Dermis microvascular lymphatic vessel endothelial cell (primary cell): ENCODE data around the gene ITPR2. TPM values are rescaled to one million over a fixed set of nuclear protein-coding genes. Genes with fewer than 3 reads are reported as not detected.
"Not testable (repeated sequence)": the region's sequence is repeated elsewhere in the genome, so short reads cannot be mapped to it uniquely, and the experiment has no call there.

Experiments used
- DNase-seq, 2 donors: peaks; one replicate each; pipeline versions ENCODE4 v3.0.0 to v3.0.0-alpha.2; 2010; ENCODE audit warnings: low read depth in 2 of 2
- total RNA-seq: library from RNA; depleted of rRNA; stranded (reverse); fragments of >200 nt; gene quantifications from 2 replicates; pipeline ENCODE4 v1.2.1, GENCODE V29; 2014

ITPR2 gene
- total RNA-seq, 1 donor from 2014 or later, result 28.0 TPM

DNA sequence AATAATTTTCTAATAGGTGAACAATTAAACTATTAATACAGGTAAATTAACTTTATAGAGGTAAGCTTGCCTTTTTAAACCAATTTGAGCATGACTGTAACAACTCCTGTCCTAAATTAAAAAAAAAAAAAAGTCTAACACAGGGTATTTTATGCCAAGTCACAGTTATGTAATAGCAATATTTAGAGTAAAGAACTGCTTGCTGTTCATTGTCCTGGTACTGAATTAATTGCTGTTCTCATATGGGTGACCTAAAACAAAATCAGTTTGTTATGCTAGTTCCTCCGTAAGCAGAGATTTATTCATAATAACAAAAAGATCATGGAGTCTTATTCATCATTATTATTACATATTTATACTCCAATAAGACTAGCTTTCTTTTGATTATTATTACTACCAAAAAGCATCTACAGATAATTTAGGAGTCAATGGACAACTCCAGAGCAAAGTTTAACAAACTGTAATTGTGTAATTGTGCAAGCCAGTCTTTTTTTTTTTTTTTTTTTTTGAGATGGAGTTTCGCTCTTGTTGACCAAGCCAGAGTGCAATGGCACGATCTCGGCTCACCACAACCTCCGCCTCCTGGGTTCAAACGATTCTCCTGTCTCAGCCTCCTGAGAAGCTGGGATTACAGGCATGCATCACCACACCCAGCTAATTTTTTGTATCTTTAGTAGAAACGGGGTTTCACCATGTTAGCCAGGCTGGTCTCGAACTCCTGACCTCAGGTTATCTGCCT, 98.3 kb downstream of the ITPR2 start:
- no peak for DNase-seq

DNA sequence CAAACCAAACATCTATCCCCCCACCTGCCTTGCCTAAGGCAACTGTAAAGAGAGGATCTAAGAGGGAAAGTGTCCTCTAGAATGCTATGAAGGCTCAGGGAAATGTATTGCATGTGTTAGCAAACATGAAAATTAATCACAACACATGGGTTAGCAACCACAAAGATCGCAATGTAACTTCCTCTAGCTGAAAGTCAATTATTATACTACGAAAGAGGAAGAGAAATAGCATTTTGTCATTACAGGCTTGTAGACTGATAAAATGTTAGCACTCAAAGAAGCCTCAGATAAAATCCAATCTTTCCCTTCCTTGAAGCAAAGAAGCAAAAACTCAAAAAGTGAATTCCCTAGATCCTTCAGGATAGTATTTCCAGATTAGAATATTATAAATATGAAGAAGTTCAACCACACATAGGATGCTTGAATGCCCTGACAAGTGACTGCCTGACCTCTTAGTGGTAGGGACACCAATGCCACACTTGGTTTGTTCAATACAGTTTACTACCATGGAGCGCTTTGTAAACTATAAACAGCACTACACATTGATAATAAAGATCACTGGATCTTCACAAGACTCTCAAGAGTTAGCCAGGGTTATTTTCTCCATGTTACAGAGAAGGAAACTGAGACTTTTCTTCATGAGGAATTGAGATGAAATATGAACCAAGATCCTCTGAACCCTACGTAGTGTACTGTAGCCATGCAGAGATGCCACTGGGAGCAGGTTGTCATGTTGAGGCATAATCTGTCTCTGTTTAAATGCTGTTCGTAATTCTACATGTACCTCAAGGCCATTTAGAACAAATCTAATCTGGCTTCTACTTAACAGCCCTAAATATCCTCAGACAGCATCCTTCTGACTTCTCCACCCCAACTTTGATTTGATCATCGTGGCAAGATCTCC, 100.7 kb downstream of the ITPR2 start:
- DNase-seq, result no peak

DNA sequence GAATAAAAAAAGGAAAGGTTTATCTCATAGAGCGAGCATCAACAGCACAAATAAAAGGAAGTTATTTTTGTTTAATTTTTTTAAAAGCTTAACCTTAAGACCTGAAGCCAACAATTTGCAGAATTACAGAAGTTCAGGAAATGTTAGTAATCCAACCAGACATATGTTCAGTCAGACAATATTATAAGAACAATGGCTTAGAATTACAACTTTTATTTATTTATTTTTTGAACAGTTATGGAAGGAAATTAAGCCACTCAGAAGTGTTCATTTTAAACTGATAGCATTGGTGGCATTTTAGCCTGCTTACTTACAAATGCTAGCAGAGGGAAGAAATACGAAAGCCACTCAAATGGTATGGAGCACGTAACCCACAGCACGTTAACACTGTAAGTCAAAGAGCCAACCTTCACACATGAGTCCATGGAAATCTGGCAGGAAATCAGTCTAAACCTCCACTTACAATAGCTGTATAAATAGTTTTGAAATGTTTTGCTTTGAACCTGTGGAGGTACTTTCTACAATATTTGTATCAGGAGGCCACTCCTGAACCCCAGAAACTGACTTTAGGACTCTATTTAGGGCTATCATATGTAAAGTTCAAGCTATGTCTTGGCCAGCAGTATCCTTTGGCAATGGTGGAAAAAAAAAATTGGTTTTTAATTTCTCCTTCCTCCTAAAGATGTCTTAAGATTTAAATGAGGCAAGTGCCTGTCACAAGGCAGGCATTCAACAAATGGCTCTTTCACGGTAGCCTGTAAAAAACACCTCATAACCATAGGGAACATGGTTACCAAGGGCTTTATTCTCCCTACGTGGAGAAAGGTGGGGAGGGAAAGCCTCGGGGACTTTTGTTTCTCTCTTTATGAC, 102.3 kb downstream of the ITPR2 start:
- peak; percentile 55 to 89 for DNase-seq

DNA sequence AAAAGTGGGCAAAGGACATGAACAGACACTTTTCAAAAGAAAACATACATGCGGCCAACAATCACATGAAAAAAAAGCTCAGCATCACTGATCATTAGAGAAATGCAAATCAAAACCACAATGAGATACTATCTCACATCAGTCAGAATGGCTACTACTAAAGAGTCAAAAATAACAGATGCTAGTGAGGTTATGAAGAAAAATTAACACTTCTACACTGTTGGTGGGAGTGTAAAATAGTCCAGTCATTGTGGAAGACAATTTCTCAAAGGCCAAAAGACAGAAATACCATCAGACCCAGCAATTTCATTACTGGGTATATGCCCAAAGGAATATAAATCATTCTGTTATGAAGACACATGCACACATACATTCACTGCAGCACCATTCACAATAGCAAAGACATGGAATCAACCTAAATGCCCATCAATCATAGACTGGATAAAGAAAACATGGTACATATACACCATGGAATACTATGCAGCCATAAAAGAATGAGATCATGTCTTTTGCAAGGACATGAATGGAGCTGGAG, 103.8 kb downstream of the ITPR2 start:
- DNase-seq, result not testable (repeated sequence)

DNA sequence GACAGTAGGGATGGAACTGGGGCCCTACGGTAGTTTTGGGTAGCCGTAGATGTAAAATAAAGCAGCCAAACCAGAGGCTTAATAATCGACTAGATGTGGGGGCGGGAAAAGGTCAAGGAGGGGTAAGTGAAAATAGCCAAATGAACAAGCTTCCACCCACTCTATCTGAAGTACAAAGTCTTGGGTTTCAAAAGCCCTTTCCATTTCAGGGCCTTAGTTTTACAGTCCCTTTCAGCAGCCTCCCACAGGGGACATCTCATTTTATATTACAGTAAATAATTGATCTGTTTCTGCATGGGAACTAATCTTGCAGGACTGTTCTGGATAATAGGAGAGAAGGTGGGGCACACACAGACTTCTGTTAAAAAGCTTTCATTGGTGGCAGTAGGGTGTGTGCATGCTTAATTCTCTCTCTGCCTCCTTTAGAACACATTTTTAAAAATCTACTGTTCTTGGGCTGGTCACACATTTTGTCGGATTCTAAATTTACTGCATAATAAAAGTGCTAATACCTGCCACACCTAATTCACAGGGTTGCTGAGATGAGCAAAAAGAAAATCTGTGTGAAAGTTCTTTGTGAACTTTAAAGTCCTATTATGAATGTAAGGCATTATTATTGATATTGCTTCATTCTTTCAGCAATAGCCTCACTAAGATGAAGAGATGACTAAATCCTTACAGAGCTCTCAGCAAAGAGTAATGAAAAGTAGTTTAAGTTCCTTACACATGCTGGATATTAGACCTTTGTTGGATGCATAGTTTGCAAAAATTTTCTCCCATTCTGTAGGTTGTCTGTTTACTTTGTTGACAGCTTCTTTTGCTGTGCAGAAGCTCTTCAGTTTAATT, 104.6 kb downstream of the ITPR2 start:
- DNase-seq, result no peak

DNA sequence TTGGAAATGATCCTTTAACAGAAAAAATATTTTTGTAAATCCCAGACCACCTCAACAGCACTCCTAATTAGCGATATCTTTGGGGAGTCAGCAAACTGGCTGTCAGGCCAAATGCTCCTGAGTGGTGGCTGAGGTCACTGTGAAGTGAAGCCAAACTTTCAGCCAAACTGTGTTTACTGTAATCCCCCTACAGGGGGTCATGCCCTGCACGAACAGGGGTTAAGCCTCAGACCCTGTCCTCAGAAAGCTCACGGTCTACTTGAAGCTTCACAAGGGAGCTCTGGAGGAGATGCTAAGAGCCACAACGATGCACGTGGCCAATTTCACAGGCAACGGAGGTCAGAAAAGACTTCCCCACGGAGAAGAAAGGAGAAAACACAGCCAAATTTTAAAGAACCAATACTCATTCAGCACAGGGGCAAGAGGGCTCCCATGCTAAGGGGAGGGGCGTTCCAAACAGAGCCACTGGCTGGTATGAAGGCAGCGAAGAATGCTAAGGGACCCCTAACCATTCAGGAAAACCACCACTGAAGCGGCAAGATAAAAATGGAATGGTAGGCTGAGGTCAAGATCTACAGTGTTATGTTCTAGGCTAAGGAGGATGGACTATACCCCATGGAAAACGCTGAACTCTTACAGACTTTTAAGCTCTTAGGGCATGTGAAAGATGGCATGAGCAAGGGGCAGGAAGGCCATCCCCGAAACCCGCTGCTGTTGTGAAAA, 105.4 kb downstream of the ITPR2 start:
- no peak for DNase-seq

DNA sequence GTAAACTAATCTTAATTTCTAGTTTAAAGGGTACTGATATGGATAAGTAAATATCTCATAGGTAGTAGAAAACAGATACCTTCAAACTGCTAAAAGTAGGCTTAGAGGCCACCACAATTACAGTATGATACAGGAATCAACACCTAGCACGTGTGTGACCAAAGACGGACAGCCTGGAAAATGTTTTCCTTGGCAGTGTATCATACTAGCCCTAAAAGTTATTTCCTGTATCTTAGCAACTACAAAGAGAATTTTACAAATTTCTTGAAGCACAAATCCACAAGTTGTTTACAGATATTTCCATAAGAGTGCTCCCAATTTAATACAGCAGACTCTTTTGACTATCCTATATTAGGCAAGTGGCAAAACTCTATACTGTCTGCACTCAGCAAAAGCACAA, 106.0 kb downstream of the ITPR2 start:
- peak in 1 of 2 donors; percentile 78 for DNase-seq

DNA sequence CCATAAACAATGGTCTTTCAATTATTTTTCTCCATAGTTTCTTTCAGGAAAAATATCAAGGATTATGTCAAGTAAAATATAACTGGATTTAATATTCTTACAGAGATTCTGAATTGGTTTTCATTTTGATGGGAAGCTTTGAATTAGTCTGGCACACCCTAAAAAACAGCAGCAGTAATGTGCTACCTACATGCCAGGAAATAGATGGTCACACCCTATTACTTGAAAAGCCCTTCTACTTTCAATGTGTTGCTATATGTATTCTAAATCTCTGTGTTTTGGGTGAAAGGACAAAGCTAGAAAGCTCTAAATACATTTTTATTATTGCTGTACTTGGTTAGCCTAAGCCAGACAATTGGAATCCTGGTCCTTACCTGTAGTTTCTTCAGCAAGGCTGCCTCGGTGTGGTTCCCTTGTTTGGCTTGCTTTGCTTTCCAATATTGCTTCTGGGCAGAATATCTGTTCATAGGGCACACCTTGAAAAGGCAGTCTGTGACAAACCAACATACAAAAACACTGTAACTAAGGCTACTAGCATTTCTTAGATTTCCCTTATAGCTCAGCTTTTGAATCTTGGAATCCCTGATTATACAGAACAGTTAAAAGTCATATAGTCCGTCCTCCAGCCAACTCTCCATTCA, 107.6 kb downstream of the ITPR2 start:
- no peak for DNase-seq

DNA sequence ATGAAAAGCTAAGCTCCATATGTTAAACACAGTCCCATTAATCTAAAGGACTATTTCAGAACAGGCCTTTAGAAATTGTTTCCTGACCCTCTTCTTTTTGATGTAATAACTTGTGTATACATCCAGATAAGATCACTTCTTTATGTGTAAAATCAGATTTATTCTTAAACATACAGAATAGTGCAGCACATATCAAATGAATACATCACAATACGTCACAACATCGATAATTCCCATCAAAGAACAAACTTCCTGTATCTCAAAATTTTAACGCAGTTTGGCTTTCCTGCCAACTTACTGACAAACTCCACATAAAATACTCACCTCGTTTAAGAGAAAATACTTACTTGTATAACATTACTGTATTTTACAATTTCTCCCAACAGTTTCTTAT, 108.7 kb downstream of the ITPR2 start:
- no peak for DNase-seq

DNA sequence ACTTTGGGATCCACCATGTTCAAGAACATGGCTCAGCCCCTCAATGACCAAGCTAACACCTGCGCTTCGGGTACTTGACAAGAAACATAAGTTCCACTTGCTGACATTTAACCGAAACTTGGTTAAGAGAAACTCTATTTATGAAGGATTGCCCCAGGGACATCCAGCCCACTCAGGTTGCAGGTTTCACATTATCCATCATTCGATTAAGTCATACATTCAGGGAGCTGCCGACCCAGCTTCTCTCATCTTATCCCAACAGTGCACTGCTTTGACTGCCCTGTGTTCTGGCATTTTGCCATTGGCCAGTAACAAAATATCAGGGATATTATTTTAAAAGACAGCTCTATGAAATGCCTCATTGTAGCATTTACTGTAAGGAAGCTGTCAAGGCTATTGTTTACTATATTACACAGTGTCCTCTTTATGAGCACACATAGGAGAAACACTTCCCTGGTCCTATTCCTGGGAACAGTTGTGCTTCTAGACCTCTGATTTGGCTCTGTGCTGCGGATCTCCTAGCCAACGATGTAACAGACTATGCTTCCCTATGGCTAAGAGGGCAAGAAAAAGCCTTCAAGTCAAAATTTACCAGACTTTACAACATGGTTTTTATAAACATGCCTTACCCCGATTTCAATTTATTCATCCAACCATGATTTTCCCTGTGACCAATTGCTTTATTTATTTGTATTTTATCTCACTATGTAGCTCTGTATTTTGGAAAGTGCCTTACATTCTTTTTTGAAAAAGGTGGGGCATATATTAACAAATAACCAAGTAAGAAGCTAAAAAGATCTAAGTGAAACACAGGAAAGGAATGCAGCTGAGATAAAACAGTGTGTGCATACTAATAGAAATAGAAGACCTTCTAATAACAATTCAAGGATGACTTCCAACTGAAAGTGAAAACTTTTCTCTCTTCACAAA, 109.3 kb downstream of the ITPR2 start:
- DNase-seq, result peak in 1 of 2 donors; percentile 55

DNA sequence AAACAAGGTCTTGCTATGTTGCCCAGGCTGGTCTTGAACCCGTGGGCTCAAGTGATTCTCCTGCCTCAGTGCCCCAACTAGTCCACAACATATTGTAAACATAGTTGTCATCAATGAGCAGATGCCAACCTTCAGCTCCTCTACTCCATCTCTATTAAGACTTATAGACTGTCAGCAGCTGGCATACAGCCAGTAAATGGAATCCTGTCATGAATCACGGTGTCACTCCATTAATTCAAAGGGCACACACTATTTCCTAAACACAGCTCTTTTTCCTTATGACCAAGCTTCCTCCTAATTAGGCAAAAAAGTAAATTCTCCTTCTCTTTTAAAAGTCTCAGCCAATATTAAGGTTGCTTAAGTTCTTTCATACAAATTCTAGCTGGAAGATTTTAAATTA, 111.2 kb downstream of the ITPR2 start:
- DNase-seq, result peak; percentile 63 to 91

DNA sequence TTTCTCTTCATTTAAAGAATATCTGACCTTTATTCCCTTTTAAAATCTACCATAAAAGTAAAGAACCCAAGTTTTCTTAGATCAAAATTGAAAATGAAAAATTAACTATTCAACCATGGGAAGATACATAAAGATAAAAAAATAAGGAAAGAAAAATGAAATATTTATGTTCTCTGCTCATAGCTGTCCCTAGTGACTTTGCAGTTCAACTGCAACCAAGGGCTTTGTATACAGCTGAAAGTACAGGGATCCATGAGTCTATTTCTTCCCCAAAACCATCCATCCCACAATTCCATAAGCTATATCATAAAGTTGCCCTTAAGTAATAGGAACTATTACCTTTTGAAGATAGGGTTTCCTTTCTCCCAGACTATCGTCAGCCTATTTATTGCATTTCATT, 113.1 kb downstream of the ITPR2 start:
- DNase-seq, result no peak

DNA sequence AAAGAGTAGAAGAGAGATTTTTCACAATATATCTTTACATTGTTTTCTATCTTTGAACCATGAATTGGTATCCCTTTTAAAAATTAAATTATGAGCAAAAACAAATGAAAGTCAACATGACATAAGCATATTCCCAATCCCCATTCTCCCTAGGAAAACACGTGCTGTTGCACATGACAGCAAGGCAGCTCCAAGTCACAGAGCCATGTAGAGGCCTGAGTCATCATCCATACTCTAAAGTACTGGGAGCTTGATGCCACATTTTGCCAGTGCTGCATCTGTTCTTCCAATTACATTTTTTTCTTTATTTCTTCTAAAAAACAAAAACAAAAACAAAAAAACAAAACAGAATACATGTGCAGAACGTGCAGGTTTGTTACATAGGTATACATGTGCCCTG, 115.2 kb downstream of the ITPR2 start:
- DNase-seq, result no peak

DNA sequence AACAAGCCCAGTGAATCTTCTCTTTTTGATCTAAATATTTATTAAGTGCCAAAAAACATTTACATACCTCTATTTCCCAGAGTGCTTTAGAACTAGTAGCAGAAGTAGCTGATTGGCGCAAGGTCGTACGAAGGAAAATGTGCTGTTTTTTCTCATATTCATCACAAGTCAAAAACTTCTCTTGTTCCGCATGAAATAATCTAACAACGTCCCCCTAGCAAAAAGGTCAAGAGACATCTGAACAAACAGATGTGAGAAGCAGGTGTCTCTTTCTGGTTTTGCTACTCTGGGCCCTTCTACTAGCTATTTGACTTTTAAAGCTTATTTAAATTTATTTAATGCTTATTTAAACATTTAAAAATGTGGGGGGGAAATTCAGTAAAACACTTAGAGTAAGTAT, 117.8 kb downstream of the ITPR2 start:
- DNase-seq, result no peak

DNA sequence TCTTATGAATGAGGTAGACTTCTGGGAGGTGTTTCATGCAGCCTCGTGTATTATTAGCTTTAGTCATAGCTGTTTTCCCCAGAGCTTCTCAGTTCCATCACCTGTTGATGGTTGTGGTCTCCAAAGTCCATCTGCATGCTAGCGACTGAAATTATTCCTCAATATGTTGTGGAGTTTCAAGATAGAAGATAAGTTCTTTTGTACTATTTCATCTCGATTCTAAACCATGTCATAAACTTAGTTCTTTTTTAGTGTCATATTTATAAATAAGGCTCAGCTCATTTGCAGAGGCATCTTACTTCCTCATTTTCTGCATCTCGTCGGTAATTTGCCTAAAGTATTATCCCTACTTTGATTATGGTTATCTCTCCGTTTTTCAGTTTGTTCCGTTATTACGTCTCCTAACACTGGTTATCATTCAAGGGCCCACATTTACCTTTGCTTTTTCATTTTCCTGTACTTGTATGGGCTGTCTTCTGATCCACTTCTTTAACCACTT, 119.1 kb downstream of the ITPR2 start:
- DNase-seq, result no peak

DNA sequence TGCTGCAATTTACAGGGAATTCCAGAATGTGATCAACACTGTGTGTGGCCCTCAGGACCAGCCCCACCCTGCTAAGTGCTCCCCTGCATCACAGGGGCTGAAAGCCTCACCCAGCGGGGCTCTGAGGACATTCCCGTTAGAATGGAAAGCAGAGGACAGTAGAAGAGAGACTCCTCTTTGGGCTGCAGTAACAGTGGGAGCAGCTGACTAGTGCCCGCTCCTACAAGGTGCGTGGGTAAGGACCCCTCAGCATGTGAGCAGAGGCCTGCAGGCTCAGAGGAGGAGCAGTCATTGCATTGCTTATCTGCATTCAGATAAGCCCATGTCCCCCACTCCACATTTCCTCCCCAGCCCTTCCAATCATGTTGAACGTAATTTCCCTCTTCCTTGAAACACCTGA, 120.1 kb downstream of the ITPR2 start:
- DNase-seq, result no peak

DNA sequence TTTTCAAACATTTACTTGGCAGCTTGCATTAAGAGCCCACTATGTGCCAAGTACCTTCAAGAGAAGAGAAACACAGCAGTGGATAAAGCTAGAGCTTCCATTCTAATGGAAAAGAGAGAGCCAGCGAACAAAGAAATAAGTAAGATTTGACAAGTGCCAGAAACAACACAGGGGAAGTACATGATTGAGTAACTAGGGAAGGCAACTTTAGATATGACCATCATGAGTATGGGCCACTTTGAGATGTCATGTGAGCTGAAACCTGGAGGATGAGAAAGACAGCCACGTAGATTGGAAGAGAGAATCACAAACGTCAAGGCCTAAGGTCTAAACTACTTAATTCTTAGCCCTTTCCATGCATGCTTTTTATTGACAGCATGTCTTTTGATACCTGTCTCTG, 121.4 kb downstream of the ITPR2 start:
- no peak for DNase-seq

DNA sequence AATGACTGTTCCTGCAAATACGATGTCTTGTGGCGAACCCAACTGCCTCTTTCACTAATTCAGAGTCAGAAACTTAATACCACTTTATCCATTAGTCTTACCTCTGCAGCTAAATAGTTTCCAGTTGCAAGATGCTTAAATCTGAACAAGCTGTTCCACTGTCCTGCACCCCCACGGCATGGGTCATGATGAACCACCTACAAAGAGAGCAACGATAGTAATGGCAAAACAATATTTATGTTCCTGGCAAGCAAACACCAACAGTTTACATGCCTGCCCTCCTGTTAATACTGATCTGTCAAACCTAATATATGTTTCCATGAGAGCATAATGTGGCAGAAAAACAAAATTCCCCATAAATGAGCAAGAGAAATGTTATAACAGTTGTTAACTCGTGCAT, 121.9 kb downstream of the ITPR2 start:
- no peak for DNase-seq
